Measurements from ENCODE around the gene TMEM121. TPM values are rescaled to one million over a fixed set of nuclear protein-coding genes. Genes with fewer than 3 reads are reported as not detected.

TMEM121 gene
- total and polyA plus RNA-seq, 2 of the 8 experiments (the other 6 are each of a cell fraction or from before 2014, with no cell fraction given): 1.9 TPM; not detected in 1

GRCh38 chr14:105531894-105532623 lies 5.7 kb downstream of the TMEM121 start (continued):
- TF ChIP-seq SIX5 (IDR thresholded peaks at IDR 0.05; ENCODE audit: low read depth, low read length) (no peak), BACH1 (IDR thresholded peaks at IDR 0.05; ENCODE audit: low read length) (no peak)

Measured in H1 (cell line).